A673 (cell line): ENCODE measurements around the gene GLYATL2.

Source experiments
- CTCF ChIP-seq: fragments of 300-800, 200-600 bp; sonication (generic); conservative IDR thresholded peaks from 2 replicates; pipeline ENCODE4 v1.5.1; 2017; ENCODE audit warnings: low read depth, mild to moderate bottlenecking, antibody characterized with exemption, low read length, moderate library complexity, mixed read lengths
- EZH2 ChIP-seq: fragments of 200-600 bp; sonication (generic); IDR thresholded peaks from 2 replicates; pipeline ENCODE4 v1.6.1; 2017; ENCODE audit warnings: borderline replicate concordance, low read depth, mild to moderate bottlenecking, mixed read lengths, antibody characterized with exemption, low read length; ENCODE audit not compliant: poor library complexity, severe bottlenecking

GRCh38 chr11:58813693-58814092, 30.8 kb downstream of the GLYATL2 start:
- TF ChIP-seq CTCF: no peak
- TF ChIP-seq EZH2: no peak
